HFFc6 (cell line): ENCODE results near the gene CHID1. TPM values are rescaled to one million over a fixed set of nuclear protein-coding genes. Genes with fewer than 3 reads are reported as not detected.
A peak's percentile ranks its signal among the peaks of the same experiment; 100 is the strongest.

Experiments
- DNase-seq: peaks from one replicate; pipeline ENCODE4 v3.0.0-alpha.2; 2018
- H3K27ac Mint-ChIP-seq: 2 replicates; pipeline ENCODE4 v1.8.0; 2020; ENCODE audit warnings: mild to moderate bottlenecking, mixed read lengths
- H3K27me3 Mint-ChIP-seq: 2 replicates; pipeline ENCODE4 v1.8.0; 2021; ENCODE audit warnings: mild to moderate bottlenecking, moderate library complexity, mixed read lengths; ENCODE audit not compliant: insufficient read depth
- H3K36me3 Mint-ChIP-seq: 2 replicates; pipeline ENCODE4 v1.8.0; 2021; ENCODE audit warnings: low read depth, mixed read lengths
- H3K4me1 Mint-ChIP-seq: 2 replicates; pipeline ENCODE4 v1.8.0; 2020; ENCODE audit warnings: low read depth, mixed read lengths
- H3K4me3 Mint-ChIP-seq: 2 replicates; pipeline ENCODE4 v1.8.0; 2020; ENCODE audit warnings: mild to moderate bottlenecking, moderate library complexity, mixed read lengths
- H3K9me3 Mint-ChIP-seq: 2 replicates; pipeline ENCODE4 v1.8.0; 2020; ENCODE audit warnings: mild to moderate bottlenecking, mixed read lengths
- CTCF ChIP-seq: fragments of 200-600 bp; sonication (generic); IDR thresholded peaks from 2 replicates; pipeline ENCODE4 v1.5.0; 2021; ENCODE audit warnings: antibody characterized with exemption, mild to moderate bottlenecking
- total RNA-seq, 6 experiments: library from RNA; stranded (reverse); fragmentation: NEBNext Ultra II Directional; extraction: Animal tissue kit (Norgen Biotek cat#: 25700); gene quantifications; 2 replicates in 1 of 6; 3 replicates in 5 of 6; pipeline ENCODE4 v1.2.3, GENCODE V29; 2021

CHID1 gene
- total RNA-seq, 6 experiments from 2014 or later: 116 to 145 (median 133) TPM

- DNase-seq: no peak
- no peak for TF ChIP-seq CTCF
- peaks cover 14% of the 10 kb centered on the region for H3K27me3 Mint-ChIP-seq
- no peaks in the 10 kb centered on the region for H3K9me3 Mint-ChIP-seq
- H3K36me3 Mint-ChIP-seq: no peaks in the 10 kb centered on the region
- peaks cover 6% of the 10 kb centered on the region; the same call in 1 of the 2 replicates for H3K4me1 Mint-ChIP-seq
- no peak overlapping the region; the same call in 1 of the 2 replicates for H3K4me3 Mint-ChIP-seq
- 0 out of 2 replicates have a peak overlapping the region, but pooled peaks have one; percentile 36 for H3K27ac Mint-ChIP-seq
These were observed 48.4 kb downstream of the CHID1 start for GRCh38 chr11:862081-862661.

- no peak for DNase-seq
- Mint-ChIP-seq H3K27me3 (peaks cover 14% of the 10 kb centered on the region), H3K9me3 (no peaks in the 10 kb centered on the region), H3K4me3 (no peak overlapping the region), H3K4me1 (peaks cover 6% of the 10 kb centered on the region; the same call in 1 of the 2 replicates), H3K36me3 (no peaks in the 10 kb centered on the region), H3K27ac (0 out of 2 replicates have a peak overlapping the region, but pooled peaks have one; percentile 36)
- no peak for TF ChIP-seq CTCF
These were observed 49.5 kb downstream of the CHID1 start for GRCh38 chr11:861105-861479.

GRCh38 chr11:860234-861104 lies 50.1 kb downstream of the CHID1 start:
- Mint-ChIP-seq H3K27ac (peak overlapping the region; percentile 21; the same call in 1 of the 2 replicates), H3K4me3 (no peak overlapping the region), H3K9me3 (no peaks in the 10 kb centered on the region), H3K4me1 (peaks cover 6% of the 10 kb centered on the region; the same call in 1 of the 2 replicates), H3K27me3 (peaks cover 11% of the 10 kb centered on the region), H3K36me3 (no peaks in the 10 kb centered on the region)
- no peak for TF ChIP-seq CTCF
- no peak for DNase-seq

GRCh38 chr11:859394-860131 lies 51.0 kb downstream of the CHID1 start:
- peak overlapping the region; percentile 41; the same call in 1 of the 2 replicates for H3K4me3 Mint-ChIP-seq
- TF ChIP-seq CTCF: no peak
- H3K36me3 Mint-ChIP-seq: no peaks in the 10 kb centered on the region
- H3K27ac Mint-ChIP-seq: peak overlapping the region; percentile 21; the same call in 1 of the 2 replicates
- DNase-seq: peak; percentile 57
- peaks cover 6% of the 10 kb centered on the region; the same call in 1 of the 2 replicates for H3K4me1 Mint-ChIP-seq
- peaks cover 13% of the 10 kb centered on the region for H3K27me3 Mint-ChIP-seq
- no peaks in the 10 kb centered on the region for H3K9me3 Mint-ChIP-seq

- Mint-ChIP-seq H3K27ac (no peak overlapping the region), H3K27me3 (peaks cover 13% of the 10 kb centered on the region), H3K36me3 (no peaks in the 10 kb centered on the region), H3K4me3 (no peak overlapping the region), H3K4me1 (peaks cover 6% of the 10 kb centered on the region; the same call in 1 of the 2 replicates), H3K9me3 (no peaks in the 10 kb centered on the region)
- DNase-seq: no peak
- TF ChIP-seq CTCF: no peak
These were observed 51.8 kb downstream of the CHID1 start for GRCh38 chr11:858762-859339.
